OCI-LY7 (cell line): ENCODE results near the gene TTC24. TPM values are rescaled to one million over a fixed set of nuclear protein-coding genes. Genes with fewer than 3 reads are reported as not detected.

Experiments
- BruUV-seq: library from RNA; stranded (reverse); fragments of 400-500 nt; replicated peaks from 2 replicates; lab custom pipeline; 2021; lab: Mats Ljungman, UMichigan
- CTCF ChIA-PET: fragments of 300-600 bp; sonication (Branson Sonifier 250); formaldehyde crosslinking; loops from one replicate; lab custom pipeline; 2022; ENCODE audit warnings: antibody characterized with exemption; ENCODE audit not compliant: unreplicated experiment; lab: Charles Lee
- POLR2A ChIA-PET: fragments of 300-600 bp; sonication (Branson Sonifier 250); formaldehyde crosslinking; loops from one replicate; lab custom pipeline; 2022; ENCODE audit warnings: antibody characterized with exemption; lab: Charles Lee
- DNase-seq: peaks from one replicate; pipeline ENCODE4 v3.0.0-alpha.2; 2015; ENCODE audit warnings: low spot score
- H2AFZ ChIP-seq: fragments of 200-600 bp; sonication (generic), shearing (Covaris generic); 2 replicates; pipeline ENCODE4 v1.6.1; 2014; ENCODE audit warnings: mild to moderate bottlenecking, antibody characterized with exemption, low read length, moderate library complexity
- H3K27ac ChIP-seq: fragments of 200-600 bp; sonication (generic); 2 replicates; pipeline ENCODE4 v1.5.1; 2014; ENCODE audit warnings: mixed run types, low read depth, mild to moderate bottlenecking, moderate library complexity, low read length, inconsistent platforms; ENCODE audit not compliant: poor library complexity, severe bottlenecking
- H3K36me3 ChIP-seq: fragments of 200-600 bp; sonication (generic); 2 replicates; pipeline ENCODE4 v1.6.1; 2014; ENCODE audit warnings: mild to moderate bottlenecking, antibody characterized with exemption, low read length, moderate library complexity, mixed read lengths; ENCODE audit not compliant: insufficient read depth
- H3K4me1 ChIP-seq: fragments of 200-600 bp; sonication (generic); 2 replicates; pipeline ENCODE4 v1.5.1; 2014; ENCODE audit warnings: mild to moderate bottlenecking, low read length; ENCODE audit not compliant: insufficient read depth, poor library complexity, severe bottlenecking
- H3K4me2 ChIP-seq: fragments of 200-600 bp; sonication (generic); 2 replicates; pipeline ENCODE4 v1.6.1; 2014; ENCODE audit warnings: mild to moderate bottlenecking, low read length
- H3K4me3 ChIP-seq: fragments of 200-600 bp; sonication (generic); 2 replicates; pipeline ENCODE4 v1.5.1; 2014; ENCODE audit warnings: mild to moderate bottlenecking, low read depth, low read length; ENCODE audit not compliant: poor library complexity, severe bottlenecking
- H3K79me2 ChIP-seq: fragments of 200-600 bp; sonication (generic); 2 replicates; pipeline ENCODE4 v1.6.1; 2016; ENCODE audit warnings: low read depth, mild to moderate bottlenecking, low read length, moderate library complexity, mixed read lengths; ENCODE audit not compliant: insufficient read depth
- H3K9me2 ChIP-seq: fragments of 200-600 bp; sonication (generic); 2 replicates; pipeline ENCODE4 v1.6.1; 2016; ENCODE audit warnings: mild to moderate bottlenecking, low read length, mixed read lengths; ENCODE audit not compliant: insufficient read depth
- H3K9me3 ChIP-seq: fragments of 200-600 bp; sonication (generic); 2 replicates; pipeline ENCODE4 v1.6.1; 2014; ENCODE audit warnings: mild to moderate bottlenecking, mixed run types, low read length, mixed read lengths
- H4K20me1 ChIP-seq: fragments of 200-600 bp; sonication (generic); 2 replicates; pipeline ENCODE4 v1.6.1; 2014; ENCODE audit warnings: mild to moderate bottlenecking, antibody characterized with exemption, low read length, moderate library complexity, mixed read lengths; ENCODE audit not compliant: insufficient read depth
- EZH2phosphoT487 ChIP-seq: fragments of 200-600 bp; sonication (generic); IDR thresholded peaks from 2 replicates; pipeline ENCODE4 v1.6.1; 2018; ENCODE audit warnings: low read depth, borderline replicate concordance, mild to moderate bottlenecking, mixed run types, antibody characterized with exemption, low read length, moderate library complexity, mixed read lengths
- intact Hi-C: fragments of 100-400 bp; cut with micrococcal nuclease; formaldehyde crosslinking; loops from one replicate; pipeline ENCODE4 v1.10.0; 2022; ENCODE audit not compliant: unreplicated experiment
- total RNA-seq, 2 experiments: library from RNA; depleted of rRNA in 1 of 2; stranded (reverse); fragments of >200 nt in 1 of 2; shearing (Covaris generic) in 1 of 2; gene quantifications; 2 replicates each; pipeline ENCODE4 v1.2.3, GENCODE V29; 2014 to 2022
- TF ChIP-seq, protein P1 (sequence below): fragments of 200-600 bp; sonication (generic); conservative IDR thresholded peaks from 2 replicates; pipeline ENCODE4 v1.5.1; 2014; ENCODE audit warnings: mild to moderate bottlenecking, antibody characterized with exemption, low read length, moderate library complexity, mixed read lengths

The TTC24 gene
- total RNA-seq, 2 experiments from 2014 or later, result 2.8 to 11.9 TPM

- Histone ChIP-seq H3K27ac (no peak overlapping the region), H4K20me1 (no peaks in the 10 kb centered on the region), H3K9me2 (no peaks in the 10 kb centered on the region), H3K4me3 (no peak overlapping the region), H3K4me2 (no peak overlapping the region), H3K9me3 (no peaks in the 10 kb centered on the region), H2AFZ (no peak overlapping the region), H3K36me3 (peaks cover 19% of the 10 kb centered on the region; the same call in 1 of the 2 replicates), H3K4me1 (peaks cover 32% of the 10 kb centered on the region), H3K79me2 (no peaks in the 10 kb centered on the region)
- intact Hi-C loops, result no loop called here
- no TSS peak for BruUV-seq
- TF ChIP-seq, protein P1, sequence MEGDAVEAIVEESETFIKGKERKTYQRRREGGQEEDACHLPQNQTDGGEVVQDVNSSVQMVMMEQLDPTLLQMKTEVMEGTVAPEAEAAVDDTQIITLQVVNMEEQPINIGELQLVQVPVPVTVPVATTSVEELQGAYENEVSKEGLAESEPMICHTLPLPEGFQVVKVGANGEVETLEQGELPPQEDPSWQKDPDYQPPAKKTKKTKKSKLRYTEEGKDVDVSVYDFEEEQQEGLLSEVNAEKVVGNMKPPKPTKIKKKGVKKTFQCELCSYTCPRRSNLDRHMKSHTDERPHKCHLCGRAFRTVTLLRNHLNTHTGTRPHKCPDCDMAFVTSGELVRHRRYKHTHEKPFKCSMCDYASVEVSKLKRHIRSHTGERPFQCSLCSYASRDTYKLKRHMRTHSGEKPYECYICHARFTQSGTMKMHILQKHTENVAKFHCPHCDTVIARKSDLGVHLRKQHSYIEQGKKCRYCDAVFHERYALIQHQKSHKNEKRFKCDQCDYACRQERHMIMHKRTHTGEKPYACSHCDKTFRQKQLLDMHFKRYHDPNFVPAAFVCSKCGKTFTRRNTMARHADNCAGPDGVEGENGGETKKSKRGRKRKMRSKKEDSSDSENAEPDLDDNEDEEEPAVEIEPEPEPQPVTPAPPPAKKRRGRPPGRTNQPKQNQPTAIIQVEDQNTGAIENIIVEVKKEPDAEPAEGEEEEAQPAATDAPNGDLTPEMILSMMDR, result no peak
- TF ChIP-seq EZH2phosphoT487, result no peak
- POLR2A ChIA-PET, result no interaction called here
- CTCF ChIA-PET, result no interaction called here
- DNase-seq, result no peak
Observed at GRCh38 chr1:156553860-156554485, 25.6 kb upstream of the TTC24 start.

- peaks cover 32% of the 10 kb centered on the region for H3K4me1 ChIP-seq
- H2AFZ ChIP-seq, result no peak overlapping the region
- intact Hi-C loops, result no loop called here
- ChIA-PET CTCF (interaction anchor here (0.6 kb wide), 1 partner anchor 459 kb away, joined by 3 read pairs; no protein-coding TSS in a partner anchor), POLR2A (interaction anchor here (1.2 kb wide), 1 partner anchor 65 kb away, joined by 3 read pairs; no protein-coding TSS in a partner anchor)
- TF ChIP-seq EZH2phosphoT487, result no peak
- TF ChIP-seq, protein P1, result no peak
- no peaks in the 10 kb centered on the region for H3K79me2 ChIP-seq
- no peak overlapping the region for H3K4me3 ChIP-seq
- H3K9me3 ChIP-seq, result no peaks in the 10 kb centered on the region
- DNase-seq, result no peak
- no TSS peak for BruUV-seq
- H3K27ac ChIP-seq, result no peak overlapping the region
- H3K36me3 ChIP-seq, result peaks cover 19% of the 10 kb centered on the region; the same call in 1 of the 2 replicates
- H3K4me2 ChIP-seq, result no peak overlapping the region
- H4K20me1 ChIP-seq, result no peaks in the 10 kb centered on the region
- no peaks in the 10 kb centered on the region for H3K9me2 ChIP-seq
Observed at GRCh38 chr1:156554971-156555370, 24.6 kb upstream of the TTC24 start.

GRCh38 chr1:156555715-156556114 is 23.8 kb upstream of the TTC24 start:
- intact Hi-C loops, result no loop called here
- no peak for DNase-seq
- peaks cover 31% of the 10 kb centered on the region for H3K4me1 ChIP-seq
- H3K27ac ChIP-seq, result no peak overlapping the region
- no peaks in the 10 kb centered on the region for H3K9me2 ChIP-seq
- H3K9me3 ChIP-seq, result no peaks in the 10 kb centered on the region
- BruUV-seq, result TSS peak; percentile 41
- TF ChIP-seq EZH2phosphoT487, result no peak
- TF ChIP-seq, protein P1, result no peak
- no peak overlapping the region for H3K4me3 ChIP-seq
- no peak overlapping the region for H2AFZ ChIP-seq
- no peaks in the 10 kb centered on the region for H4K20me1 ChIP-seq
- peaks cover 25% of the 10 kb centered on the region; the same call in 1 of the 2 replicates for H3K36me3 ChIP-seq
- H3K79me2 ChIP-seq, result no peaks in the 10 kb centered on the region
- ChIA-PET POLR2A (interaction anchor here (0.6 to 1.2 kb wide), 3 partner anchors 49 to 66 kb away, joined by 3 to 4 read pairs (median 3); no protein-coding TSS in a partner anchor), CTCF (no interaction called here)
- H3K4me2 ChIP-seq, result no peak overlapping the region
